ENCODE results near the gene ENAH.

Gene ENAH

GRCh38 chr1:225688345-225688744, 35.4 kb upstream of the ENAH start:
- TF ChIP-seq CTCF (IDR thresholded peaks at IDR 0.05; ENCODE audit: low read depth, low read length, poor library complexity, severe bottlenecking) (no peak), EZH2phosphoT487 (IDR thresholded peaks at IDR 0.05; ENCODE audit: borderline replicate concordance, low read length) (no peak)
- no peaks in the 10 kb centered on the region for H3K9me3 ChIP-seq (ENCODE audit: control insufficient read depth, insufficient read depth, low read length)
- no peaks in the 10 kb centered on the region for H3K9me2 ChIP-seq (replicated peaks; ENCODE audit: control insufficient read depth, low read length)
- no peaks in the 10 kb centered on the region for H3K27me3 ChIP-seq (ENCODE audit: control insufficient read depth, low read length)
- H3K4me2 ChIP-seq (ENCODE audit: low read length): no peak overlapping the region
- no peaks in the 10 kb centered on the region for H3F3A ChIP-seq (ENCODE audit: control insufficient read depth, insufficient read depth)
- no peaks in the 10 kb centered on the region for H3K36me3 ChIP-seq (ENCODE audit: control insufficient read depth, low read length)
- H3K79me2 ChIP-seq (ENCODE audit: control insufficient read depth, low read length): no peaks in the 10 kb centered on the region
- no peak overlapping the region for H3K4me3 ChIP-seq (ENCODE audit: low read length)
- H3K4me1 ChIP-seq (ENCODE audit: control insufficient read depth, low read length): peaks cover 8% of the 10 kb centered on the region
- H4K20me1 ChIP-seq (ENCODE audit: control insufficient read depth, insufficient read depth, low read depth, low read length): no peaks in the 10 kb centered on the region
- no peak overlapping the region for H3K27ac ChIP-seq (ENCODE audit: low read depth, low read length)

GRCh38 chr1:225685476-225686176, 32.7 kb upstream of the ENAH start:
- TF ChIP-seq EZH2phosphoT487 (IDR thresholded peaks at IDR 0.05; ENCODE audit: borderline replicate concordance, low read length) (no peak), CTCF (IDR thresholded peaks at IDR 0.05; ENCODE audit: low read depth, low read length, poor library complexity, severe bottlenecking) (no peak)
- Histone ChIP-seq H3F3A (ENCODE audit: control insufficient read depth, insufficient read depth) (no peaks in the 10 kb centered on the region), H3K27ac (ENCODE audit: low read depth, low read length) (no peak overlapping the region), H3K9me3 (ENCODE audit: control insufficient read depth, insufficient read depth, low read length) (no peaks in the 10 kb centered on the region), H3K36me3 (ENCODE audit: control insufficient read depth, low read length) (no peaks in the 10 kb centered on the region), H3K79me2 (ENCODE audit: control insufficient read depth, low read length) (no peaks in the 10 kb centered on the region), H3K4me1 (ENCODE audit: control insufficient read depth, low read length) (peaks cover 8% of the 10 kb centered on the region), H3K4me3 (ENCODE audit: low read length) (no peak overlapping the region), H3K27me3 (ENCODE audit: control insufficient read depth, low read length) (peaks cover 11% of the 10 kb centered on the region), H4K20me1 (ENCODE audit: control insufficient read depth, insufficient read depth, low read depth, low read length) (no peaks in the 10 kb centered on the region), H3K9me2 (replicated peaks; ENCODE audit: control insufficient read depth, low read length) (no peaks in the 10 kb centered on the region), H3K4me2 (ENCODE audit: low read length) (no peak overlapping the region)

GRCh38 chr1:225684741-225685140, 31.8 kb upstream of the ENAH start:
- Histone ChIP-seq H3K27me3 (ENCODE audit: control insufficient read depth, low read length) (peaks cover 11% of the 10 kb centered on the region), H3K9me3 (ENCODE audit: control insufficient read depth, insufficient read depth, low read length) (no peaks in the 10 kb centered on the region), H3K9me2 (replicated peaks; ENCODE audit: control insufficient read depth, low read length) (no peaks in the 10 kb centered on the region), H3K4me2 (ENCODE audit: low read length) (no peak overlapping the region), H3K27ac (ENCODE audit: low read depth, low read length) (no peak overlapping the region), H4K20me1 (ENCODE audit: control insufficient read depth, insufficient read depth, low read depth, low read length) (no peaks in the 10 kb centered on the region), H3K4me1 (ENCODE audit: control insufficient read depth, low read length) (peaks cover 8% of the 10 kb centered on the region), H3K79me2 (ENCODE audit: control insufficient read depth, low read length) (no peaks in the 10 kb centered on the region), H3K36me3 (ENCODE audit: control insufficient read depth, low read length) (no peaks in the 10 kb centered on the region), H3K4me3 (ENCODE audit: low read length) (no peak overlapping the region), H3F3A (ENCODE audit: control insufficient read depth, insufficient read depth) (no peaks in the 10 kb centered on the region)
- TF ChIP-seq EZH2phosphoT487 (IDR thresholded peaks at IDR 0.05; ENCODE audit: borderline replicate concordance, low read length) (no peak), CTCF (IDR thresholded peaks at IDR 0.05; ENCODE audit: low read depth, low read length, poor library complexity, severe bottlenecking) (no peak)
